Mesenteric fat pad (tissue), 1 donor: ENCODE data around the gene REPS1. TPM values are rescaled to one million over a fixed set of nuclear protein-coding genes. Genes with fewer than 3 reads are reported as not detected.
"Not testable (repeated sequence)": the region's sequence is repeated elsewhere in the genome, so short reads cannot be mapped to it uniquely, and the experiment has no call there.

Experiments used
- DNase-seq: peaks from one replicate; pipeline ENCODE4 v3.0.0-alpha.2; 2020; ENCODE audit warnings: low spot score
- total RNA-seq: library from RNA; stranded (reverse); fragmentation: NEBNext Ultra II Directional; extraction: Animal tissue kit (Norgen Biotek cat#: 25700); gene quantifications from one replicate; pipeline ENCODE4 v1.2.1, GENCODE V29; 2021
- donor health status: DM: yes; HTN: yes; CAD: no.

Gene REPS1
- total RNA-seq, 1 donor from 2014 or later: 34.5 TPM

GRCh38 chr6:138936873-138937272 is 51.2 kb downstream of the REPS1 start:
- not testable (repeated sequence) for DNase-seq

- no peak for DNase-seq
Measured at GRCh38 chr6:138931660-138932059, 56.4 kb downstream of the REPS1 start.

GRCh38 chr6:138926579-138926978 is 61.5 kb downstream of the REPS1 start:
- no peak for DNase-seq

- no peak for DNase-seq
Measured at GRCh38 chr6:138925806-138926205, 62.2 kb downstream of the REPS1 start.

GRCh38 chr6:138923561-138923960 is 64.5 kb downstream of the REPS1 start:
- DNase-seq: no peak

- DNase-seq: no peak
Measured at GRCh38 chr6:138920906-138921305, 67.1 kb downstream of the REPS1 start.

- DNase-seq: no peak
Measured at GRCh38 chr6:138914701-138915100, 73.4 kb downstream of the REPS1 start.

GRCh38 chr6:138912308-138912707 is 75.7 kb downstream of the REPS1 start:
- no peak for DNase-seq

GRCh38 chr6:138909975-138910374 is 78.1 kb downstream of the REPS1 start:
- DNase-seq: no peak

- DNase-seq: no peak
Measured at GRCh38 chr6:138909511-138909910, 78.5 kb downstream of the REPS1 start.

- no peak for DNase-seq
Measured at GRCh38 chr6:138907167-138907566, 80.9 kb downstream of the REPS1 start.

GRCh38 chr6:138897031-138897430 is 91.0 kb downstream of the REPS1 start:
- no peak for DNase-seq

GRCh38 chr6:138896104-138896756 is 91.8 kb downstream of the REPS1 start:
- no peak for DNase-seq

GRCh38 chr6:138891255-138891986 is 96.6 kb downstream of the REPS1 start:
- no peak for DNase-seq

GRCh38 chr6:138885156-138885819 is 102.8 kb downstream of the REPS1 start:
- no peak for DNase-seq

GRCh38 chr6:138882369-138883017 is 105.6 kb downstream of the REPS1 start:
- no peak for DNase-seq

- no peak for DNase-seq
Measured at GRCh38 chr6:138873191-138873590, 114.9 kb downstream of the REPS1 start.

GRCh38 chr6:138869398-138869797 is 118.7 kb downstream of the REPS1 start:
- no peak for DNase-seq

GRCh38 chr6:138868181-138868580 is 119.9 kb downstream of the REPS1 start:
- DNase-seq: no peak

GRCh38 chr6:138865480-138866109 is 122.5 kb downstream of the REPS1 start:
- no peak for DNase-seq

- DNase-seq: no peak
Measured at GRCh38 chr6:138864343-138864890, 123.6 kb downstream of the REPS1 start.
